Panc1 (cell line): Measurements from ENCODE around the gene HCFC1R1.

Experiments
- POLR2AphosphoS5 ChIP-seq: IDR thresholded peaks from 2 replicates; pipeline ENCODE4 v1.6.1; 2012; ENCODE audit warnings: mild to moderate bottlenecking, low read depth, low read length, moderate library complexity
- REST ChIP-seq, 2 experiments: IDR thresholded peaks; 2 replicates each; pipeline ENCODE4 v1.6.1; 2011 to 2012; ENCODE audit warnings: low read depth in 2 of 2, control low read depth in 1 of 2, low read length in 1 of 2, mild to moderate bottlenecking in 1 of 2, moderate library complexity in 1 of 2; ENCODE audit not compliant: insufficient read depth in 1 of 2
- TF ChIP-seq, protein P1 (sequence below): fragments of 450-650 bp; IDR thresholded peaks from 2 replicates; pipeline ENCODE4 v1.5.1; 2017; ENCODE audit warnings: mild to moderate bottlenecking

- TF ChIP-seq, protein P1, sequence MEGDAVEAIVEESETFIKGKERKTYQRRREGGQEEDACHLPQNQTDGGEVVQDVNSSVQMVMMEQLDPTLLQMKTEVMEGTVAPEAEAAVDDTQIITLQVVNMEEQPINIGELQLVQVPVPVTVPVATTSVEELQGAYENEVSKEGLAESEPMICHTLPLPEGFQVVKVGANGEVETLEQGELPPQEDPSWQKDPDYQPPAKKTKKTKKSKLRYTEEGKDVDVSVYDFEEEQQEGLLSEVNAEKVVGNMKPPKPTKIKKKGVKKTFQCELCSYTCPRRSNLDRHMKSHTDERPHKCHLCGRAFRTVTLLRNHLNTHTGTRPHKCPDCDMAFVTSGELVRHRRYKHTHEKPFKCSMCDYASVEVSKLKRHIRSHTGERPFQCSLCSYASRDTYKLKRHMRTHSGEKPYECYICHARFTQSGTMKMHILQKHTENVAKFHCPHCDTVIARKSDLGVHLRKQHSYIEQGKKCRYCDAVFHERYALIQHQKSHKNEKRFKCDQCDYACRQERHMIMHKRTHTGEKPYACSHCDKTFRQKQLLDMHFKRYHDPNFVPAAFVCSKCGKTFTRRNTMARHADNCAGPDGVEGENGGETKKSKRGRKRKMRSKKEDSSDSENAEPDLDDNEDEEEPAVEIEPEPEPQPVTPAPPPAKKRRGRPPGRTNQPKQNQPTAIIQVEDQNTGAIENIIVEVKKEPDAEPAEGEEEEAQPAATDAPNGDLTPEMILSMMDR = no peak
- TF ChIP-seq REST (IDR thresholded peaks at IDR 0.05; ENCODE audit: insufficient read depth in 1 of 2, low read depth in 2 of 2, low read length in 1 of 2) = no peak
- TF ChIP-seq POLR2AphosphoS5 = no peak
These were observed 12.4 kb upstream of the HCFC1R1 start for GRCh38 chr16:3035972-3036725.
